Measurements from ENCODE around the gene SMG9.

SMG9 gene

GRCh38 chr19:43759515-43759914, 4.8 kb upstream of the SMG9 start:
- no peak for DNase-seq
- ATAC-seq: no peak

DNA sequence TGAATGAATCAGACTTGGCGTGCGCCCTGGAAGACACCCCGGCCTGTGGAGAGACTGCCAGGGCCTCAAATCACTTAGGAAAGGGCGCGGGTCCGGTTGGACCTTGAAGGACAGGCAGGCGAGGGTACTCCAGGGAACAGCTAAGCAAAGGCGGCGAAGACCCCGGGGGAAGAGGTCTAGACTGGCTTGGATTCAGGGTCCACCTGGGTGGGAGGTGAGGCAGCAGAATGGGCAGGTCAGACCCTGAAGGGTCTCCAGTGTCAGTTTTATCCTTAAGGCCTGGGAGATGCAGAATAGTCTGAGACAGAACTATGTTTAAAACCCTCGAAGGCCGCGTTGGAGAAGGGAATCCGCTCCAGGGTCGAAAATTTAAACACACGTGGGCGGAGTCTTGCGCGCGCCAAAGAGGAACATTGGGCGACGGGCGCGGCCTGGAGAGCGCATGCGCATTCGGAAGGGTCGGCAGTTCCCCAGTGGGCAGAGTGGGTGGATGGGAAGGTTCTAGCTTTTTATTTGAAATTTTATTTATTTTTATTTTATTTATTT, 567 bp upstream of the SMG9 start:
- no peak for ATAC-seq
- DNase-seq: peak; percentile 89

- ATAC-seq (no peak), DNase-seq (no peak)
Measured at GRCh38 chr19:43754253-43754502, 584 bp downstream of the SMG9 start.

DNA sequence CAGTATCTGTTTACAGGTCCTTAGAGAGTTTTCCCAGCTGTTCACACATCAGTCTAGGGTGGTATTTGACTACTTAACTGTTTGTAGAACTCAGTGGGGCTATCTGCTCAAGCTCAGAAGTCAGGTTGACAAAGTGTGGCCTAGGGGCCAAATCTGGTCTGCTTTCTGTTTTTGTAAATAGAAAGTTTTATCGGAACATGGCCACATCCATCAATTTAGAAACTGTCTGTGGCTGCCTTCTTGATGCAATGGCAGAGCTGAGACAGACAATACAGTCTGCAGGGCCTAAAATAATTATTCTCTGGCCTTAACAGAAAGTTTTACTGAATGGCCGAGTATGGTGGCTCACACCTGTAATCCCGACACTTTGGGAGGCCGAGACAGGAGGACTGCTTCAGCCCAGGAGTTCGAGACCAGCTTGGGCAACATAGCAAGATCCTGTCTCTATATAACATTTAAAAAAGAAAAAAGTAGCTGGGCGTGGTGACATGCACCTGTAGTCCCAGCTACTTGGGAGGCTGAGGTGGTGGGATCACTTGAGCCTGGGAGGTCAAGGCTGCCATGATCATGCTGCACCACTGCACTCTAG, 2.4 kb downstream of the SMG9 start:
- DNase-seq (no peak), ATAC-seq (no peak)

DNA sequence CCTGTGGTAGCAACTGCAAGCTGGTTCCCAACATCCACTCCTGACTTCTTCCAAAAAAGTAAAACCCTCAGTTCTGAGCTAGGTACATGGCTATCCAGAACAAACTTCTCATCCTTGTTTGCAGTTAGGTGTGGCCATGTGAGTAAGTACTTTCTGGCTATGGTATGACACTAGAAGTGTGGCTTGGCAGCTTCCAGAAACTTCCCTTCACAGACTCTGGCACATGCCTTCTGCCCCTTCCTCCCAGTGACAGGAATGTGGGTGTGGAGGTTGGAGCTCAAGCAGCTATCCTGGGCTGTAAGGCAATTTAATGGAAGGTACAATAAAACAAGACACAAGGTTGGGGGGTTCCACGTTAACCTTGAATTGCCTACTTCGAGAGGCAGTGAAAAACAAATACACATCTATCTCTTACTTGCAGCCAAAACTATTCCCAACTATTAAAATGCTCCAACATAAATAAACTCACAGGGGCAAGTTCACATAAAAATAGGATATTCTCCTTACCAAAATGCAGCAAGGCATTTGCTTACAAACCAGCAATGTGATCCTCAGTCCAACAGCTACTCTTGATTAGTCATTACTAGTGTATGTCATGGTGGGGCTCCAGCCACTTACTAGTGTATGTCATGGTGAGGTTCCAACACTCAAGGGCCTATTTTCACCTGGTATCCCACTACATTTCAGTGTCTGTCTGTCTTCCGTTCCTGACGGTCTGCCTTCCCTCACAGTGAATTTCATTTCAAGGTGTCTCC, 3.1 kb downstream of the SMG9 start:
- ATAC-seq (no peak), DNase-seq (no peak)

- no peak for ATAC-seq
- DNase-seq: no peak
Measured at GRCh38 chr19:43749898-43750297, 4.9 kb downstream of the SMG9 start.

GRCh38 chr19:43749152-43749551, 5.6 kb downstream of the SMG9 start:
- DNase-seq (no peak), ATAC-seq (no peak)

DNA sequence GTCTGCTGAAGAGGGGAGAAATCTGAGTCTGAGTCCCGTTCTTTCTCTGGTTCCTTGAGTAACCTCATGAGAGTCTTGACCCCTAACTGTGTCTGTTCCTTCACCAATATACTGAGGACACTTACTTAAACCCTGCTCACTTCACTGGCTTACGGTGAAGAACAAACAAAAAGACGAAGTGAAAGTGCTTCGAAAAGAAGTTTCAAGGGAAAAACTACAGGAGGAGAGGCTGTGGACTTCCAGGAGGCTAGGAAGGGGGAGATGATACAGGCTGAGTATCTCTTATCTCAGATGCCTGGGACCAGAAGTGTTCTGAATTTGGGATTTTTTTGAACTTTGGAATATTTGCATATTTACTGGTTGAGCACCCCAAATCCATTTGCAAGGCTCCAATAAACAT, 6.1 kb downstream of the SMG9 start:
- no peak for DNase-seq
- ATAC-seq: no peak

DNA sequence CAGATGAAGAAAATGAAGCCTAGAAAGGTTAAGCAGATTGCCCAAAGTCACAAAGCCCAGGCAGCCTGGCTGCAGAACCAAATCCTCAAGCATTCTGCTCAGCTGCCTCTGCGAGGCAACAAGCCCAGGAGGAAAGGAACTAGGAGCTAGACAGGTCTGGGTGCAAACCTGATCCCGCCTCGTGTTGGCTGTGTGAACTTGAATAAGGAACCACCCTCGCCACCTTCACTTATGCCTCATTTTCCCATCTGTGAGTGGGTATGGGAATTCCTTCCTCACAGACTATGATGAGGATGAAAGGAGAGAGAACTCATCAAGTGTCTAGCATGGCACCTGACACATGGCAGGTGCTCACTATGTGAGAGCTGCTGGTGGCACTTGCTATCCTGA, 6.6 kb downstream of the SMG9 start:
- ATAC-seq: no peak
- DNase-seq: no peak

GRCh38 chr19:43747557-43748204, 7.1 kb downstream of the SMG9 start:
- DNase-seq (no peak), ATAC-seq (no peak)

- ATAC-seq: no peak
Measured at GRCh38 chr19:43743059-43743458, 11.7 kb downstream of the SMG9 start.

GRCh38 chr19:43741075-43741825, 13.5 kb downstream of the SMG9 start:
- no peak for ATAC-seq

More at GRCh38 chr19:43743059-43743458, 11.7 kb downstream of the SMG9 start:
- no peak for DNase-seq

GRCh38 chr19:43739439-43740235, 15.1 kb downstream of the SMG9 start:
- ATAC-seq (no peak), DNase-seq (no peak)

More at GRCh38 chr19:43741075-43741825, 13.5 kb downstream of the SMG9 start:
- no peak for DNase-seq

DNA sequence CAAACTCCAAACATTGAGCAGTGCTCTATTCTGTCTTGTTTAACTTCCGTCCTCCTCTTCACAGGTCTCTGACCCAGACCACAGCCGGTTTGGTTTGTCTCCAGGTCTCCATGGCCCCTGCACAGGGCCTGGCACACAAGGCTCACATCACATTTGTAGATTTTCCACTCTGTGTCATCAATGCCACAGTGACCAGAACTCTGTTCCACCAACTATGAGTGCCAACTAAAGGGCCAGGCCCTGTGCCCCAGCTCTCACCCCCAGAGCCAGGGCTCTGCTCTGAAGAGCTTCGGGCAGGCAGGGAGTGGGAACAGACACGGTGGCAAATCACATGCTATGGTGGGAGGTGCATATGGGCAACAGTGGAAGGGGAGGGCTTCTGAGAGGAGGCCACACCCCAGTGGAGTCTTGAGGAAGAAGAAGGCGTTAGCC, 16.0 kb downstream of the SMG9 start:
- DNase-seq: no peak
- ATAC-seq: no peak

DNA sequence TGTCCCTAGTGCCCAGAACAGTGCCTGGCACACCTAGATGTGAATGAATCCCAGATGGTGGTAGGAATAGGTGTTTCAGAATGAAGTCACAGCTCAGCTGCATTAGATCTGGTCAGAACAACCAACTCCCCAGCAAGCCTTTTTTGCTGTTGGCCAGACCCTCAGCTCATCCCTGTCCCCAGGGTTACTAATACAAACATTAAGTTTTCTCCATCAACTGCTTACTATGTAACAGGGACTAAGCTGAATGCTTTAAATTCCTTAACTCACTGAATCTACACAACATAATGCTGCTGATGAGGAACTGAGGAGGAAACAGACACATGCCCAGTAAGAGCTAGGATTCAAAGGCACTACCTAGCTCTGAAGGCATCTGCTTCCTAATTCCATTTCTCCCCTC, 18.8 kb downstream of the SMG9 start:
- DNase-seq (no peak), ATAC-seq (no peak)

DNA sequence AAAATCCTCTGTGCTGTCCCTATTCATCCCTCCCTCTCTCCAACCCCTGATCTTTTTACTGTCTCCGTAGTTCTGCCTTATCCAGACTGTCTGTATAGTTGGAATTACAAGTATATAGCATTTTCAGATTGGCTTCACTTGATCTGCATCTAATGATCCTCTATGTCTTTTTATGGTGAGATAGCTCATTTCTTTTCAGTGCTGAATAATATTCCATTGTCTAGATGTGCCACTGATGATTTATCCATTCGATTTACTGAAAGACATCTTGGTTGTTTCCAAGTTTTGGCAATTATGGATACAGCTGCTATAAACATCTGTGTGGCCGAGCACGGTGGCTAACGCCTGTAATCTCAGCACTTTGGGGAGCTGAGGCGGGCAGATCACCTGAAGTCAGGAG, 19.7 kb downstream of the SMG9 start:
- ATAC-seq (no peak), DNase-seq (no peak)

- ATAC-seq (no peak), DNase-seq (no peak)
Measured at GRCh38 chr19:43731846-43732245, 22.9 kb downstream of the SMG9 start.

- no peak for ATAC-seq
- no peak for DNase-seq
Measured at GRCh38 chr19:43731346-43731745, 23.4 kb downstream of the SMG9 start.

GRCh38 chr19:43729919-43730318, 24.8 kb downstream of the SMG9 start:
- ATAC-seq (no peak), DNase-seq (no peak)

- ATAC-seq (no peak), DNase-seq (no peak)
Measured at GRCh38 chr19:43727593-43727853, 27.2 kb downstream of the SMG9 start.

DNA sequence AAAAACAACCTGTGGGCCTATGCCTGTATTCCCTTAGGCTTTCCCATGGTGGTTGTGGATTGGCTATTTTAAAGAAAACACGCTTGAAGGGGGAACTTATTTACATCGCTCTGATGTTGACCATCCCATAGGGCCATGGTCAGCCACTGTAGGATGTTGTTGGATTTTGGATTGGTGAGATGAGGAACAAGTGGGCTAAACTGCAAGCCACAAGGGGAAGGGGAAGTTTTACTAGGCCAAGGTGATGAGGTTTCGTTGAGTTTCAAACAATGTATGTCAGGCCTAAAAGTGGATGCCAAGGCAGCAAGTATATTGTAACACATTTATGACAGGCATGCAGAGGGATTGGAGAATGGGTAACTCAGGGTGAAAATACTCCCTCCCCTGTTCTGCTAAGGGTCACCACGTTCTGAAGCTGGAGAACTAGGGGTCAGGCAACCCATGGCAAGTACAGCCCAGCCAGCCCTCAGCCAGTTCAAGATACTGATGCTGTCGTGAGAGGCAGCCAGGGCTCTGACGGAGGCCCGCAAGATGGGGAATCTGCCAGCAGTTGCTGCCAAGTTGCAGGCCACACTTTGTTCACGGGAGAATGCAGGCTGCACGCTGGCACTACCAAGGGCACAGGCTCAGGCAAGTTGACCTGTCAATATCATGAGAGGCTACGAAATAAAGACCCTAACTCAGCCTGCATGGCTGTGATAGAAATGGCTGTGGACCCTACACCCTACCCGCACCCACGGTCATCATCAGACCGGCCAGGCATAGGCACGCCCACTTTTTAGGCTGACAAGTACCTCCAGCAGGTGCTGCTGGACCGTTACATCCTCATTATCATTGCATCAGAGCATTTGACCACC, 27.8 kb downstream of the SMG9 start:
- no peak for DNase-seq
- ATAC-seq: no peak
